Measurements from ENCODE around the gene PLPP7.
"Not testable (repeated sequence)": the region's sequence is repeated elsewhere in the genome, so short reads cannot be mapped to it uniquely, and the experiment has no call there.

The PLPP7 gene

DNA sequence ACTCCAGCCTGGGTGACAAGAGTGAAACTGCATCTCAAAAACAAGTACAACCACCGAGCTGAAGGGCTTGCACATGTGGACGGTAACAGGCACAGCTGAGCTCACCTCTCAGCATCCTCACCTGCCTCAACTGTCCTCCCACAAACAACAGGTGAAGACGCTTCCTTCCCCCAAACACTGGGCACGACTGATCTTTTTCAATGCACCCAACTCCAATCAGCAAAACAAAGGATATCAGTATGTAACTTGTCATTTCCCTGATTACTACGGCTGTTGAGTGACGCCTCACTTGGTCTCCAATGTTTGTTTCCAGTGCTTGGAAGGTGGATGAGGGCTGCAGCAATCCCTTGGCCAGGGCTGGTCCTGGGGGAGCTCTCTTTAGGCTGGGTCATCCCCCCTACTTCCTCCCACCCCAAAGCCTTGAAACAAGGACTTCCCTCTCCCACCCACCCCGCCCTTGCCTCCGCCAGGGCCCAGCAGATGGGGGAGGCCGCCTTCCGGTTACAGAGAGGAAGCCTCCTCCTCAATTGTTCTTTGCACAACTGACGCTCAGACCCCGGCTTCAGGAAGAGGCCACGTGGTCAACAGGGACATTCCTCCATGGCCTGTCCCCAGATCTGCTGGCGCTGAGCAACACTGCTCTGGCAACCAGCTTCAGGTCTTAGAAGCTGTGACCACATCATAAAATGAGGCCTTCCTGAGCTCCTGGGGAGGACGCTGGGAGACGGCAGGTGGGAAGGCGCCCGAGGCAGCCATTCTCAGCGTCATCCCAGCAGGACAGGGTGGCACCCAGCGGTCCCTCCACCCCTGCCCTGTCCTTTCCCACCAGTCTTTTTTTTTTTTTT lies 19.1 kb upstream of the PLPP7 start:
- peak; percentile 83 for DNase-seq

DNA sequence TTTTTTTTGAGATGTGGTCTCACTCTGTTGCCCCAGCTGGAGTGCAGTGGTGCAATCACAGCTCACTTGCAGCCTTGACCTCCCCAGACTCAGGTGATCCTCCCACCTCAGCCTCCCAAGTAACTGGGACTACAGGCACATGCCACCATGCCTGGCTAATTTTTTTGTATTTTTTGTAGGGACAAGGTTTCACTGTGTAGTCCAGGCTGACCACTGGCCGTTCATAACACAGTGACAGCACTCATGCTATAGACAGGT lies 18.6 kb upstream of the PLPP7 start:
- DNase-seq, result not testable (repeated sequence)

DNA sequence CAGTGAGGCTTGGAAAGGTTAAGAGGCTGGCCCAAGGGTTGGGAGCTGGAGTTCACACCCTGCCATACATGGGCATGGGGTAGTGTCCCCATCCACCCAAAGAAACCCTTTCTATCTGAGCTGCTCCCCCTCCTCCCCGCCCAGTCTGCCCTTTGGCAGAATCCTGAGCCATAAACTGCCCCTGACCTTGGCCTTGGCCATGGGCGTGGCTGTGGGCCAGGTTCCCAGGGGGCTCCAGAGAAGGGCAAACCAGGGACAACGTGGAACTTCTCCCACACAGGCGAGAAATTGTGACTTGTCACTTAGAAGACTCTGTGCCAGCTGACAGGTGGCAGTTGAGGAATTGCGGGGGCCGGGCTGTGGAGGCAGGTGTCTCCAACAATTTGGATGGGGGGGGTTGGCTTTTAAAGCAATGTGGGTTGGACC lies 18.0 kb upstream of the PLPP7 start:
- DNase-seq, result no peak

DNA sequence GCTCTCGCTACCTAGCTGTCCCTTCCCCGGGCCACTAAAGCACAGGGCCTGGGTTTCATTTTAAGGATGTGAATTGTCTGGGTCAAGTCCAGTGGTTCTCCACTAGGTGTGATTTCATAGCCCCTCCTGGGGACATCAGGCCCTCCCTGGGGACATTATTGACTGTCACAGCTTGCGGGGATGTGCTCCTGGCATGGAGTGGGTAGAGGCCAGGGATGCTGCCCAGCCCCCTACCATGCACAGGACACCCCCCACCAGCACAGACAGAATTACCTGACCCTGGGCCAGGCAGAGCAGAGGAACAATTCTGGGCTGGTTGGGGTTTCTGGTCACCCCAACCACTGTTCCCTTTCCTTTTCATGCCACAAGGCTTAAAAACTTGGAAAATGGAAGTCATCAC lies 17.3 kb upstream of the PLPP7 start:
- no peak for DNase-seq

DNA sequence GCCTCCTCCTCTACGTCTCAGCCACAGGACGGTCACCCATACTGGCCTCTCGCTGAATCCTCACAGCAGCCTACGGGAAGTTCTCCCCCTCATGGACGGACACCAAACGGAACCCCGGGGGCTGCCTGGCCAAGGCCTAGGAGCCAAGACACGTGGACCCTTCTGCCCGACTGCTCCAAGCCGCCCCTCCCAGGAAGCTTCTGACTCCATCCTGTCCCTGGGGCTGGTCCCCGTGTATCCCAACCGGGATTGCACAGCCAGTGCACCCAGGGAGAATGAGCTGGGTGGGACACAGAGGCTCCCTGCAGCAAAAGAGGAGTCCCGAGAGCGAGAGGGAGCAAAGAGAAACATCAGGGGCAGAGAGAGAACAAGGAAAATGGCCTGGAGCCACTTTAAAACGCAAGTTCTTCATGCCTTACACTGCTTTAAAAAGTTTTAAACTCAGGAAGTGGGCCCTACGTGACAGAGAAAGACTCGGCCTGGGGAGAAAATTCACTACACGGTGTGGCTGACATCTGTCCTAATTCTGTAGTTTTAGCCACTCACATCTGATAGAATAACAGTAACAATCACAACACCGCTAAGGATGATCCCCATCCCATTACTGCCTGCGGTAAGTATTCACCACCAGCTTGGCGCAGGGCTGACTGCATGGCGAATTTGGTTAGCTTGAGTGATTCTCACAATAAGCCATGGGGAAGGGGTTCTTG lies 16.2 kb upstream of the PLPP7 start:
- no peak for DNase-seq

DNA sequence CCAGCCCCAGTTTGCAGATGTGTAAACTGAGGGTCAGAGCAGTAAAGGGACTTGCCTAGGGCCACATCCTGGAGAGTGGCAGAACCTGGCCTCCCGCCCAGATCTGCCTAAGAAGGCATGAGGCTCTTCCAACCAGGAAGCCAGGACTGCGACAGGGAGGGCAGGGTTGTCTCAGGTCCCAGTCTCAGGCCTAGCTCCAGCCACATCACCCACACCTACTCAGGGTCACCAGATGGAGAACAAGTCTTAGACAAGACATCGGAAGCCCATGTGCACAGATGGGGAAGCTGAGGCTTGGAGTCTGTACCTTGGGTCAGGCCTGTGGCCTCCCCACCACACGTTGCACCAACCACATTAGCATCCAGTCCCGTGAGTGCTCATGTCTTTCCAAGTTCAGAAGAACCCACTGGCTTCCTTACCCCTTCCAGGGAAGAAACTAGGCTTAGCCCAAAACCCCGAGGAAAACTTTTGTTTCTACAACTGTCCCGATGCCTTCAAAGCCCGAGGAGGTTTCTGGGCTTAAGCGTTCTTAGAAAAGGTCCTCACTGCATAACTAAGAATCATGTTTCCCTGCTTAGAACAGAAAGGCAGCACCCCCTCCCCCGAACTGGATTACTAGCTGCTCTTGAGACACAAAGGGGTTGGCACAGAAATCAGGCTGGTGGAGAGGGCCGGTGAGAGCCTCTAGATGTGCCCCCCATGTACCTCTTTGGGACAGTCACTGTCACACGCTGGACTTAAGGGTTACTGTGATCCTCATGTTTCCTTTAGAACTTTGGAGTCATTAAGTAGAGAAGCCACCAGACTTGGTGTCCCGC lies 15.5 kb upstream of the PLPP7 start:
- DNase-seq, result peak; percentile 52

DNA sequence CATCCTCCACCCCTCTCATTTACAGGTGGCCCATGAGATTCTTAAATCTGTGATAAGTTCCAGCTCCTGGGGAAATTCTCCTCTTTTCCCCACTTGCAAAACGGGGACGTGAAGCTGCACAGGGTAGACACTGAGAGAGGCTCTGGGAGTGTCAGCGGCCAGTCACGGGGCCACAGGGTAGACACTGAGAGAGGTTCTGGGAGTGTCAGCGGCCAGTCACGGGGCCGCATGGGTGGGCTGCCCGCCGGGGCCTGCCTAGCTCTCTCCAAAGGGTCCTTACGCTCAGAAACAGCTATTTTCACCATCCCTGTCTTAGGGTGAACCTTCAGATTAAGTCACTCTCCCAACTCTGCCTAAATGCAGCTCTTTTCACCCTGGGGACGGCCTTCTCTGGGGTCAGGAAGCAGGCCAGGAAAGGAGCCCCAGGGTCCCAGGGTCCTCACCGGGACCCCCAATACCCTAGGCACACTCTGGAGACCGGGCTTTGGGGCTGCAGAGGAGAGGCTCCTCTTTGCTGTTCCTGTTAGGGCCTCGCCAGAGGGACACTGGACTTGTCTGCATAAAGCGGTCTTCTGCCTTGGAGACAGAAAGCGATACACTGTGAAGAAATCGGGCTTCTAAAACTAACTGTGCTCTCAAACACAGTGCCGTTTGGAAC lies 14.7 kb upstream of the PLPP7 start:
- no peak for DNase-seq

DNA sequence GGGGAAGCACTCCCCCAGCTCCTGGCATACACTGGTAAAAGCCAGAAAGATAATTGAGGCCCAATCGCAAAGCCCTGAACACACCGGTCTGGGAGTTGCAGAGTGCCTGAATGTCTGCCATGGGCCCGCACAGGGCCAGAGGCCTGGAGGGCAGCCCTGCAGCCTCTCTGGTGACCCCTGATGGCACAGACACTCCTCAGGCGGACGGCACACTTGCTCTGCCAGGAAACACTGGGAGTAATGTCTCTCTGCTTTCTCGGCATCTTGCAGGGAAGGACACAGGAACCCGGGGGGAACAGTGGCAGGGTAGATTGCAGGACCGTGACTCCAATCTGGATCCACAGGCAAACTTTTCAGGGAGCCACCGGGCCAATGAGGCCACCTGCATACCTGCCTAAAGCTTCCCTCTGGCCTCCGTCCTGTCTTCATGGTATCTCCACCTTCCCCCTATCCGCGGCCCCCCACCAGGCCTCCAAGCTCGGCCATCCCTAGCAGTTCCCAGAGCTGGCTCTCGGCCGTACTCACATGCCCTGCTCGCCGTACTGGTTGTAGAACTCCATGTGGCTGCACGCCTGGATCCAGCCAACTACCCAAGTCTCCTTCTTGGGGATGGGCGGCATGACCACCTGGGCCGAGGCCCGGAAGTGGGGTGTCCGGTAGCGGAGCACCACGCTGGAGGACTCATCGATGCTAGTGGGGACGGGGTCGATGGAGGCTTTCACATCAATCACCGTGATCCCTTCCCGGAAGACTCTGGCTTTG lies 14.0 kb upstream of the PLPP7 start:
- DNase-seq, result no peak

DNA sequence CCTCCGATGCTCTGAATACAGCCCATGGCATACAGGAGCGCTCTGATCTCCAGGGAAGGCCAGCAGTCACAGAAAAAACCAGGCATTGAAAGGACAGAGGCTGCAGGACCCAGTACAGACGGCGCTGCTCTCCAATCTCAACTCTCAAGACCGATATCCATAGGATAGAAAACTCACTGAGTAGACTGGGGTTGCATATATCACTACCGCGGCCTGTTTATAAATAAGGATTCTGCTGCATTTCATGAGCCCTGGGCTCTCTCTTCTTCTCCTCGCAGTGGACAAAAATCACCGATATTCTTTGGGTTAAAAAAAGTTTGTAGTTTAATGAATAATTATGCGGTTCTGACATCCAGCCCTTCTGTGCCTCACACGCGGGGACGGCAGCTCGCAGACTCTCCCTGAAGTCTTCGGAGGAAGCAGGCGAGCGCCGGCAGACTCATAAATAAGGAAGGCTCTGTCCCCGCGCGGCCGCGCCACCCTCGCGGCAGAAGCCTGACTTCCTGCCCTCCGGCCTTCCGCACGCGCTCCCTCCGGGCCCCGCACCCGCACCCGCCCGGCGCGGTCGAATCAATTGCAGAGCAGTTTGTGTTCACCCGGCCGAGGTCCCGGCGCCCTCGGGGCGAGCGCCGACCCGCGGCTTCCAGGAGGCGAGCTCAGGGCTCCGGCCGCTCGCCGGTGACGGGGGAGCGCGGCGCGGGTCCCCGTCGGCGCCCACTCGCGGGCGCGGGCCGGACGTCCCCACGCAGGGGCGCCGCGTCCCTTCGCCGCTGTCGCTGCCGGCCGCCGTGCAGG lies 13.2 kb upstream of the PLPP7 start, which contains the start of gene FAM78A:
Gene FAM78A, minus strand, starts transcription at position 417 of the 795 bp plus-strand sequence. Its CDS starts 331 bp downstream, at position 86.
- no peak for DNase-seq

DNA sequence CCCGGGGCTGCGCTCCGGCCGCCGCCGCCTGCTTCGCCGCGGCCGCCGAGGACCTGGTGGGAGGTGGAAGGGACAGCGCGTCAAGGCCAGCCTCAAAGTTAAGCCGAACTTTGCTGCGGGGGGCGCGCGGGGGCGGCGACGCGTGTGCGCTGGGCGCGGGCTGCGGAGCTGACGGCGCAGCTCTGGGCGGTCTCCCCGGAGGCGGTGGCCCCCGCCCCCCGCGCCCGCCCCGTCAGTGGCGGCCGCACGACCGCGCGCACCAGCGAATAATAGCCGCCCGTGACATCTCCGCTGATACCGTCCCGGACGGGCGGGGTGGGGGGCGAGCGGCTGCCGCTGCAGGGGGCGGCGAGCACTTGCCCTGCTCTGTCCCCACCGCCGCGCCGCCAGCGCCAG lies 12.6 kb upstream of the PLPP7 start:
- DNase-seq, result no peak

DNA sequence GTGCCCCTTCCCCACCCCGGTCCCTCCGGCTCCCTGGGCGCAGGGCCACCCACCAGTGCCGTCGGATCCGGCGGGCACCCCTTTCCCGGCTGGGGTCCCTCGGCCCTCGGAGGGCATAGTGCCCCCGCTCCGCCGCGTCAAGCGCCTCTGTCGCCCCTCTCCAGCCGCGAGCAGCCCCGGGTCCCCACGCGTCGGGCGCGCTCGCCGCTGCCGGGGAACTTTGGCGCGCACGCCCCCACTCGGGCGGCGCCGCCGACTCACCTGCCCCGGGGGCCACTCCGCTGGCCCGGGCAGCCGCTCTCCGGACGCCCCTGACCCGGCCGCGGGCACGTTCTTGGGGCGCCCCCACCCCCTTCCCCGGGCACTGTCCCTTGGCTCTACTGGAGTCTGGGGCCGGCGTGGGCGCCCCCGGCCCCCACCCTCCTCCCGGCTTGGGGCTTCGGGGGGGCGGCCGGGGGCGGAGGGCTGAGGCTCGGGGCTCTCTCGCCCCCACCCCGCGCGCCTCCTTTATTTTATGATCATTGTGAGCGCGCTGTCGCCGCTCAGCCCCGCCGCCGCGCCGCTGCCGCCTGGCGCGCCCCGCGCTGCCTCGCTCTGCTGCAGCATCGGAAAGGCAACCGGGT lies 12.1 kb upstream of the PLPP7 start:
- no peak for DNase-seq

DNA sequence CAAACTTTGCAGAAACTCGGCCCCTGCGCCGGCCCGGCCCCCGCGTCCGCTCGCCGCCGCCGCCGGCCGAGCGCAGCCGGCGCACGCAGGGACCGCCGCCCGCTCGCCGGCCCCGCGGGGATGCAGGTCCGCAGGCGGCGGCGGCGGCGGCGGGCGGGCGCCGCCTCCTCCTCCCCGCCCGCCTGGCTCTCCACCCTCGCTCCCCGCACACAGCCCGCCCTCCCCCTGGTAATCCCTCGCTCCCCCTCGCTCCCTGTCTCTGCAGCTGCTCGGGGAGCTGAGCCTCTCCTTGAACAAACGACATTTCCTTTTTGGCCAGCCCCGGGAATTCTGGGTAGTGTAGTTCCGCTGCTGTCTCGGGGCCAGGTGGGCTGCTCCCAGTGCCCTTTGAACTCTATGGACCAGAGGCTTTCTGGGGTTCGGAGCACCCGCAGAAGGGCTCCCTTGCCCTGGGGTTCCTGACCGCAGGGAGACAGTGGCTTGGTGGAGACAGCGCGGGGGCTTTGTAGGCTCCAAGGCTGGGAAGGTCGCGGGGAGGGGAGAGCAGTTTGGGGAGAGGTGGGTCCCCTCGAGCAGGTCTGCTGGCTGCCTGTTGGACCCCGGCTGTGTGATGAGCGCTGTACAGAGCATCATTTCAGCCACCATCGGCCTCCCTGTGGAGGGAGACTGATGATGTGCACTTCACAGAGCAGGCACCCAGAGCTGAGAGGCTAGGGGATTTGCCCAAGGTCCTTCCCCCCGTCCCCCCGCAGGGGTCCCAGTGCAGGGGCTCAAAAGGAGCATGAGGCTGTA lies 11.4 kb upstream of the PLPP7 start:
- DNase-seq, result peak; percentile 77

DNA sequence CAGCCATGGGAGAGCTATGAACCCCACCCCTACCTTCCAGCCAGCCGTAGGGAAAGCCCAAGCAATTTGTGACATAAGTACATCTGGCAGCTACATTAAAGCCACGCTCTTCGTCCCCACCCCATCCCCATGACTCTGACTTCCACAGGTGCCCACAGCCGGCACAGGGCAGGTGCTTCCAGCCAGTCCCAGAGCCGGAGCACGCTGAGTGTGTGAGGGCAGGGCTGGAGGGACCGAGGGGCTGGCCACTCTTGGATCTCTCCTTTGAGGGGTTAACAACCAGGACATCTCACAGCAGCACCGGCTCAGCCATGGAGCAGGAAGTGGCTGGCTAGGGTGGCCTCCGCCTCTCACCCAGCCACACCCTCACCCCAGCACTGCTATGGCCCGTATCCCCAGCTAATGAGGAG lies 10.8 kb upstream of the PLPP7 start:
- DNase-seq, result no peak

DNA sequence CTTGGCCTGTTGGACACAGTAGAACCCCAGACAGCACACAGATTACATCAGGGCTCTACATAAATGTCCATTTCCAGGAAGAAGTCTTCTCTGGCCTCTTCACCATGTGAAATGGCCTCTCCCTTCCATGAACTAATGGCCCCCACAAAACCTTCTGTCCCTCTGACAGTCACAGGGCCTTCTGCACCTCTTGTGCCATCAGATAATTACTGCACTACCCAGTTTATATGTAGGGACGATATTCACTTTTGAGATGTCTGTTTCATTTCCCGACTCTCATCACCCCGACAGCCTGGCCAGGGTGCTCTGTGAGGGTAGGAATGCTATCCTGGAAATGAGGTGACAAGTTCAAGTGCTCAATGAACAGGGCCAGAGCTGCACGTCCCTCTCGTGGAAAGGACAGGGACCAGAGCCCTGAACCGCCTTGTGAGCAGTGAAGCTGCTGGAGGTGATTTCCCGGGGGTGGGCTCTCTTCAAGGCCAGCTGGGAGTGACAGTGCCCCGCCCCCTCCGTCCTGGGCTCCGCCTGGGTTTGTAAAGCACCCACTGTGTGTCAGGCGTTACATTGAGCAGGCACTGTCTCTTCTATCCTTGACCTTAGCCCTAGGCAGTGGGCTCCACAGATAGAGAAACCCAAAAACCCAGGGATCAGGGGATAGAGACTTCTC lies 10.2 kb upstream of the PLPP7 start:
- DNase-seq, result no peak

DNA sequence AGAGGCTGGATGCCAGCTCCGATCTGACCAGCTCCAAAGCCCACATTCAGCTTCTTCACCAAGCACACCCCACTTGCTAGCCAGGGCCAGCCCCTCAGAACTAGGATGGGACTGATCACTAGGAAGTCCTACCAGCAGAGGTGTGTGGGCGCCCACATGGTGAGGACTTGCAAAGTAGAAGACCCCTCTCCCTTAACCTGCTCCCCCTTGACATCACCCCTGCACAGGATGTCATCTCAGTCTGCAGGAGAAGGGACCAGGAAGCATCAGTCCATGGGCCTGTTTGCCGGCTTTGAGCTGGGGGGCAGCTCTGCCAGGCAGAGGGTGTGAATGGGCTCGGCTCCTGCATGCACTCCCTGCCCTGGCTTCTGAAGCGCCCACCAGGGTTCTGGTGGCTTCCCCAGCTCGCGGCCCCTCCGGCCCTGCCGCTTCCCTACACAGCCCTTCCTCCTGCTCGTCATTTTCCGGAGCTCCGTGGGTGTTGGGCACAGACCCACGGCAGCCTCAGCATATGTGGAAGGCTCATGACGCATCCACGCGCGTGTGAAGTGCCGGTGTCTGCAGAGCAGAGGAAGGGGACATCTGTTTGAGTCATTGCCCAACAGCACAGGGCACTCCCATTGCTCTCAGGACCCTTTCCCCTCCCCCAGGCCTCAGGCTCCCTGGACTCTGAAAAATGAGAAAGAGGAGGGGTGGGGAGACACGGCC lies 9.5 kb upstream of the PLPP7 start:
- no peak for DNase-seq

DNA sequence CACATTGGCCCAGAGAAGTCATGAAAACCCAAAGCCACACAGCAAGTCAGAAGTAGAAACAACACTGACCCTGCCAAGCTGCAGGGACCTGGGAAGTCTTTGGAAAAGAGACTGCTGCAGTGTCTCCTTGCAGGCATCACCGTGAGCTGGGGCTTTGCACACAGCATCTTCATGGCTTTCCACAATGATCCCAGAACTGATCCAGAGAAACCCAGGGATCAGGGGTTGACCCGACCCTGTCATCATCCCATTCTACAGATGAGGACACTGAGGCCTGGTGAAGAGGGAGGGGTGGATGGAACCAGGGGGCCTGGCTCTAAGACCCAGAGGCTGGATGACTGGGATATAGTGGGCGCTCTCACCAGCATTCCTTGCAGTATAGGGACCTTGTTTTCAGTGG lies 8.9 kb upstream of the PLPP7 start:
- DNase-seq, result no peak

DNA sequence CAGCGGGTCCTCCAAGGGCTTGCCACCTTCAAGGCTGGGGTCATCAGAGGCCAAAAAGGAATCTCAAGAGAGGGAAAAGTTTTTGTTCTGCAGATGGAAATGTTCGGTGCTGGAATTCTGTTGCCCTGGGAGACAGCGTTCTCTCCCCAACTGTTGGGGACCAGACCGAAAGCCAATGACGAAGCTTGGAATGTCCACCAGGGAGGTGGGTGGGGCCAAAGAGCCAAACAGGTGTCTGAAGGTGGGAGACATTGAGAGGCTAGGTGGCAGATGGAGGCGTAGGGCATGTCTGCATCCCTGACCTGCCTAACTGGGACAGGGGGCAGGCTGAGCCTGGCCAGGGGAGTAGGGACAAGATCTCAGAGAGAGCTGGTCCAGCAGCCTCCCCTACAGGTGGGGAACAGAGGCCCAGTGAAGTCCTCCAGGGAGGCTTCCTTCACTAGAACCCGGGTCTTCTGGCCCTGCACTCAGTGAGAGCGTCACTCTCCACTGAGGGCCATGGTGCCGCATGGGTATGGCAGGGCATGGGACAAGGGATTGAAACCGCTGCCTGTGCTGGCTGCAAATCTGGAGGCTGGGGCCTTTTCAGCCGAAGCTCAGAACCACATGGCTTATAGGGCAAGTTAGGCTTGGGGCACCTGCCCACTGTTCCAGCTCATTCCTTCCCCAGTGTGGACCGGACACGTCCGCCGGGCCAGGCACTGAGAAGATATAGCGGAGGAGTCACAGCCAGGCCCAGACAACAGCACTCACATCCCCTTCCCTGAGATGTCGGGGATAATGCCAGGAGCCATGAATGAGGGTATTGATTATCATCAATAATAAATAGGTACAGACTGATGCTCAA lies 8.2 kb upstream of the PLPP7 start:
- no peak for DNase-seq

DNA sequence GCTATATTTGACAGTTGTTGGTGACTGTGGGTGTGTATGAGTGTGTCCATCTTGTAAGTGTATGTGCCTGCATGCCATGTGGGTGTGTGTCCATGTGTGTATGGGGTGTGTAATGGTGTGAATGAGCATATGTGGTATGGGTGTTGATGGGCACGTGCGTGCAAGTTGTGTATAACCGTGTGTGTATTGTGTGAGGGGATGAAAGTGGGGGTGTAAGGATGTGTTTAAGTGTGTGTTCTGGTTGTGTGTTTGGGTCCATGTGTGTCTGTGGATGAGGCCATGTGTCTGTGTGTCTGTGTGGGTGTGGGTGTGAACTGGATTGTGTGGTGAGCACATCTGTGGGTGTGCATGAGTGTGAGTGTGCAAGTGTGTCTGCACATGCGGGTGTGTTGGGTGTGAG lies 7.3 kb upstream of the PLPP7 start:
- no peak for DNase-seq

Measured in GDM1 (cell line).